Activated CD4-positive, alpha-beta T cell treated with anti-CD3 and anti-CD28 coated beads for 24 hours (primary cell): ENCODE results near the gene OR2V2.
A peak's percentile ranks its signal among the peaks of the same experiment; 100 is the strongest.
"Not testable (repeated sequence)": the region's sequence is repeated elsewhere in the genome, so short reads cannot be mapped to it uniquely, and the experiment has no call there.

Experiments
- DNase-seq, 2 donors: peaks; one replicate each; pipeline ENCODE4 v3.0.0-alpha.2; 2020; ENCODE audit warnings: low read depth in 2 of 2

Gene OR2V2

GRCh38 chr5:181169459-181170236 lies 22.3 kb downstream of the OR2V2 start:
- peak; percentile 73 to 91 for DNase-seq

DNA sequence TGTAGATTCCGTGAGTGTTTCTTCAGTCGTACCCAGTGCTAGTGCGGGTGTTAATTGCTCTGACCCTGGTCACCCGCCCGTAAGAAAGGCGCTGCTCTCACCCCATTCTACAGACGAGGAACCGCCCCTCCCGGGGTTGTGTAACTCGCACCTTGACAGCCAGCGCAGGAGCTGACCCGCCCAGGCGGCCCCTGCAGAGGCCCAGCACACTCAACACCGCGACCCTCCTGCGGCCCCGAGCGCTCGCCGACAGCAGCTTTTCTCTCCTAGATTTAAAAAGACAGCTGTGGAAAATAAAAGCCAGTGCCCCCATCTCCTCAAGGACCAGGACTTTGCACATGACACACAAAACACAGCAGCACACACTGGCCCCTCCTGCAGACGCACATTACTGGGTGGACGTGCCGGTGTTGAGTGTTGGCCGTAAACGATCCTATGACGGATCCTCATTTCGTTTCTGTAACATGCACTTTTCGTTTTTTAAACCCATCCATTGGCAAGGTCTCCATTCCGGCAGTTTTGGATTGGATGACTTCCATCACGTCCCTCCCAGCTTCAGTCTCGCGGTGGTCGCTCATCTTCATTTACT lies 22.9 kb downstream of the OR2V2 start:
- DNase-seq, result no peak

- no peak for DNase-seq
These were observed 23.6 kb downstream of the OR2V2 start for GRCh38 chr5:181170996-181171395.

- no peak for DNase-seq
These were observed 24.4 kb downstream of the OR2V2 start for GRCh38 chr5:181171782-181172181.

DNA sequence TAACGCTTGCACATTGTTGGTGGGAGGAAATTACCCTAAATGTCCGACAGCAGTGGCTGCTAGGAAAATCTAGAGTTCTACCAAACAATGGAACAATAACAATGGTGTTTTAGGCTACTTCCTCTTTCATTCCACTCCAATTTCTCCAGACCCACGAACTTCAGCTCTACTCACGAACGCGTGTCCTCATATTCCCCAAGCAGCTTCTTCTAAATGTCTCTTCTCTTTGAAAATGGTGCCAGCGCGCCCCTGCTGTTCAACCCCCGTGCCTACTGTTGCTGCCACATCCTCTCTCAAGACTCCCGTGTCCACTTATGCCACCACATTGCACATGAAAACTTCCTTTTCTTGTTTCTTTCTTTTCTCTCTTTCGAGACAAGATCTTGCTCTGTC lies 25.6 kb downstream of the OR2V2 start:
- peak in 1 of 2 donors; percentile 71 for DNase-seq

- peak; percentile 64 to 75 for DNase-seq
These were observed 26.3 kb downstream of the OR2V2 start for GRCh38 chr5:181173420-181174342.

DNA sequence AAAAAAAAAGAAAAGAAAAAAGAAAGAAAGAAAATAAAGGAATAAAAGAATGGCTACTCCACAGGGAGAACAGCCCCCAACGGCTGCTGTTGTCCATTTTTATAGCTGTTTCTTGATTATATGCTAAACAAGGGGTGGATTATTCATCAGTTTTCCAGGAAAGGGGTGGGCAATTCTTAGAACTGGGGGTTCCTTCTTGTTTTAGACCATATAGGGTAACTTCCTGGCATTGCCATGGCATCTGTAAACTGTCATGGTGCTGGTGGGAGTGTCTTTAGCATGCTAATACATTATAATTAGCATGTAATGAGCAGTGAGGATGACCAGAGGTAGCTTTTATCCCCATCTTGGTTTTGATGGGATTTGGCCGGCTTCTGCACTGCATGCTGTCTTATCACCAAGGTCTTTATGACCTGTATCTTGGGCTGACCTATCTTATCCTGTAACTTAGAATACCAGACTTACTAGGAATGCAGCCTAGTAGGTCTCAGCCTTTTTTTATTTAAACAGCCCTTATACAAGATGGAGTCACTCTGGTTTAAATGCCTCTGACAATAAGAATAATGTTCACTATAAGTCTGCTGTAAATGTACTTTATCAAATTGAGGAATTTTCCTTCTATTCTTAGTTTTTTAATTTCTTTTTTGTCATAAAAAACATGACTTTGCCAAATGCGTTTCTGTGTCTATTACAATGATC lies 29.0 kb downstream of the OR2V2 start:
- DNase-seq, result no peak

- not testable (repeated sequence) for DNase-seq
These were observed 30.2 kb downstream of the OR2V2 start for GRCh38 chr5:181177559-181177958.

- no peak for DNase-seq
These were observed 34.5 kb downstream of the OR2V2 start for GRCh38 chr5:181181650-181182565.

- no peak for DNase-seq
These were observed 35.3 kb downstream of the OR2V2 start for GRCh38 chr5:181182651-181183050.

DNA sequence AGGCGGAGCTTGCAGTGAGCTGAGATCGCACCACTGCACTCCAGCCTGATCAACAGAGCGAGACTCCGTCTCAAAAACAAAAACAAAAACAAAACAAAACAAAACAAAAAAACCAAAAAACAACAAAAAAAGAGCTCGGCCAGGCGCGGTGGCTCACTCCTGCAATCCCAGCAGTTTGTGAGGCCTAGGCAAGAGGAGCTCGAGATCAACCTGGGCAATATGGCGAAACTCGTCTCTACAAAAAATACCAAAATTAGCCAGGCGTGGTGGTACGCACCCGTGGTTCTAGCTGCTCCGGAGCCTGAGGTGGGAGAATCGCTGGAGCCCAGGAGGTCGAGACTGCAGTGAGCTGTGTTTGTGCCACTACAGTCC lies 37.4 kb downstream of the OR2V2 start:
- DNase-seq, result no peak

GRCh38 chr5:181185560-181185959 lies 38.2 kb downstream of the OR2V2 start:
- DNase-seq, result no peak

DNA sequence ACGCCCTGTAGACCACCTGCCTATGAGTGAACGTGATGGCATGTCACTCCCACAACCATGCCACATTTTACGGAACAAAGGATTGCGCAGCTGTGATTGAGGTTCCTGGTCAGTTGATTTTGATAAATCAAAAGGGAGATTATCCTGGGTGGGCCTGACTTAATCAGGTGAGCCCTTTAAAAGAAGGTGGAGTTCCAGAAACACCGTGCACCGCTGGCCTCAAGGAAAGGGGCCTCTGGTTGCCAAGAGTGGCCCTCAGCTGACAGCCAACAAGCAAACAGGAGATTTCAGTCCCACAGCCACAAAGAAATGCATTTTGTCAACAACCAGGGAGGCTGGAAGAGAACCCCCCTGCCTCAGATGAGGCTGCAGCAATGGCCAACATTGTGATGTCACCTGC lies 38.6 kb downstream of the OR2V2 start:
- no peak for DNase-seq

DNA sequence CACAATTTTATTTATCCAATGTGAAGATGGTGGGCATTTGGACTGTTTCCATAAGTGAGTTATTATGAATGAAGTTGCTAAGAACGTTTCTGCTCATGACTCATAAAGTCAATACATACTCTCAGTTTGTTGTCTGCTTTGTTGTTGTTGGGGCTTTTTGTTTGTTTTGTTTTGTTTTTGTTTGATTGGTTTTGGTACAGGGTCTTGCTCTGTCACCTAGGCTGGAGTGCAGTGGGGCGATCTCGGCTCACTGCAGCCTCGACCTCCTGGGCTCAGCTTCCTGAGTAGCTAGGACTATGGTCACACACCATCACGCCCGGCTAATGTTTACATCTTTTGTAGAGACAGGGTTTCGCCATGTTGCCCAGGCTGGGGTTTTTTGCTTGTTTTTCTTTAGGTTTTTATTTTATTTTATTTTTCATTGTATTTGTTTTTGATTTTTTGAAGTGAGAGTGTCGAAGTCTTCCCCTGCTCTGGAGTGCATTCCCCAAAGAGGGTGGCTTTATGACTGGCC lies 39.7 kb downstream of the OR2V2 start:
- DNase-seq, result no peak

GRCh38 chr5:181187500-181188213 lies 40.3 kb downstream of the OR2V2 start:
- peak in 1 of 2 donors; percentile 71 for DNase-seq

DNA sequence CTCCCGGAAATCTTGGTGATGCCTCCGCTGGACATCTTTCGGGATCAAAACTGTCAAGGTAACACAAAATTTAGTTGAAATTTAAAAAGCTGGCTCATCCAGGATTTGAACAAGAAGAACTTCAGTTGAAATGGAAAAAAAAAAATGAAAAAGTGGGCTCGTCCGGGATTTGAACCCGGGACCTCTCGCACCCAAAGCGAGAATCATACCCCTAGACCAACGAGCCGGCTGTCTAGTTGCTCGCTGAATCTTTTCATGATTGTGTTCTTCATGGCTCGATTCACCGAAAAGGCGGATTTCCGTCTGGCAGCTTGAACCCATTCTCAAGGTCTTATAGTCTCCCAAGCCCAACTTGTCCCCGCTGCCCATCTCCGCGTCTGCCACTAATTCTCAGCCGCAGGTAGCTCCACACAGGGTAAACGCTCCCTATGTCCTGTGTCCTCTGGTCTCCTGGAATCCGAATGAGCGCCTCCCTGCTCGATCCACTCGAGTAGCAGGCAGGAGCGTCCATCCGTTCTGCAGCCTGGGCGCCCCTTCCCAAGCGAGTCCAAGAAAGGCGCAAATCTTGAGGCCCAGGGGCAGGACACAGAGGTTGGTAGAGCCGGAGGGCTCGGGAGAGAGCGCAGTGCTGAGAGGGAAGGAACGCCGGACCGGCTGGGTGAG lies 41.4 kb downstream of the OR2V2 start:
- peak; percentile 64 to 76 for DNase-seq

- peak in 1 of 2 donors; percentile 46 for DNase-seq
These were observed 42.1 kb downstream of the OR2V2 start for GRCh38 chr5:181189363-181189961.

- no peak for DNase-seq
These were observed 42.8 kb downstream of the OR2V2 start for GRCh38 chr5:181189962-181190710.
